Hepatocyte (in vitro differentiated cells): ENCODE measurements around the gene HOXB1. TPM values are rescaled to one million over a fixed set of nuclear protein-coding genes. Genes with fewer than 3 reads are reported as not detected.

Source experiments
- DNase-seq: peaks from one replicate; pipeline ENCODE4 v3.0.0-alpha.2; 2016; ENCODE audit warnings: low spot score
- H2AFZ ChIP-seq: fragments of 200-600 bp; sonication (generic); 2 replicates; pipeline ENCODE4 v1.6.0; 2016; ENCODE audit warnings: antibody characterized with exemption, mild to moderate bottlenecking
- H3K27ac ChIP-seq: fragments of 200-600 bp; sonication (generic); 2 replicates; pipeline ENCODE4 v1.5.1; 2016; ENCODE audit warnings: mild to moderate bottlenecking
- H3K27me3 ChIP-seq: fragments of 200-600 bp; sonication (generic); 2 replicates; pipeline ENCODE4 v1.6.1; 2016
- H3K36me3 ChIP-seq: fragments of 200-600 bp; sonication (generic); replicated peaks from 2 replicates; pipeline ENCODE4 v1.5.1; 2016; ENCODE audit warnings: low read depth; ENCODE audit not compliant: insufficient read depth
- H3K4me1 ChIP-seq: fragments of 200-600 bp; sonication (generic); 2 replicates; pipeline ENCODE4 v1.5.1; 2016; ENCODE audit warnings: mild to moderate bottlenecking, moderate library complexity; ENCODE audit not compliant: insufficient read depth
- H3K4me2 ChIP-seq: fragments of 200-600 bp; sonication (generic); 2 replicates; pipeline ENCODE4 v1.6.0; 2016
- H3K4me3 ChIP-seq: fragments of 200-600 bp; sonication (generic); 2 replicates; pipeline ENCODE4 v1.5.1; 2016; ENCODE audit warnings: mild to moderate bottlenecking
- H3K79me2 ChIP-seq: fragments of 200-600 bp; sonication (generic); 2 replicates; pipeline ENCODE4 v1.6.0; 2017; ENCODE audit warnings: mild to moderate bottlenecking
- H3K9me2 ChIP-seq: fragments of 200-600 bp; sonication (generic); replicated peaks from 2 replicates; pipeline ENCODE4 v1.6.0; 2017; ENCODE audit warnings: mild to moderate bottlenecking; ENCODE audit not compliant: insufficient read depth
- H3K9me3 ChIP-seq: fragments of 200-600 bp; sonication (generic); 2 replicates; pipeline ENCODE4 v1.5.1; 2016; ENCODE audit warnings: low read depth, mild to moderate bottlenecking
- H4K20me1 ChIP-seq: fragments of 200-600 bp; sonication (generic); 2 replicates; pipeline ENCODE4 v1.6.0; 2016; ENCODE audit warnings: mild to moderate bottlenecking; ENCODE audit not compliant: insufficient read depth, poor library complexity, severe bottlenecking
- EZH2 ChIP-seq: fragments of 200-600 bp; sonication (generic); IDR thresholded peaks from 2 replicates; pipeline ENCODE4 v1.6.1; 2016; ENCODE audit warnings: antibody characterized with exemption, mild to moderate bottlenecking, borderline replicate concordance
- EZH2phosphoT487 ChIP-seq: fragments of 200-600 bp; sonication (generic); IDR thresholded peaks from one replicate; pipeline ENCODE4 v1.6.1; 2018; ENCODE audit warnings: antibody characterized with exemption, mild to moderate bottlenecking, low read depth, moderate library complexity; ENCODE audit not compliant: unreplicated experiment, severe bottlenecking
- WGBS: methylation state at CpG from one replicate; pipeline ENCODE4 v1.1.6; 2016; ENCODE audit warnings: low lambda C conversion rate; ENCODE audit errors: missing lambda C conversion rate; 5-methylcytosine and 5-hydroxymethylcytosine counted together
- polyA plus RNA-seq: library from polyadenylated mRNA; unstranded; fragments of >200 nt; fragmentation: Nextera tagmentation; extraction: Ambion mirVana; gene quantifications from 2 replicates; pipeline ENCODE4 v1.2.1, GENCODE V29; 2016
- total RNA-seq: library from RNA; depleted of rRNA; stranded (reverse); fragments of >200 nt; gene quantifications from 2 replicates; pipeline ENCODE4 v1.2.3, GENCODE V29; 2014
- TF ChIP-seq, protein P1 (sequence below): fragments of 200-600 bp; sonication (generic); IDR thresholded peaks from 2 replicates; pipeline ENCODE4 v1.5.1; 2016; ENCODE audit warnings: antibody characterized with exemption, mild to moderate bottlenecking; ENCODE audit not compliant: poor library complexity

The HOXB1 gene
- total and polyA plus RNA-seq, 2 experiments from 2014 or later = not detected

DNA sequence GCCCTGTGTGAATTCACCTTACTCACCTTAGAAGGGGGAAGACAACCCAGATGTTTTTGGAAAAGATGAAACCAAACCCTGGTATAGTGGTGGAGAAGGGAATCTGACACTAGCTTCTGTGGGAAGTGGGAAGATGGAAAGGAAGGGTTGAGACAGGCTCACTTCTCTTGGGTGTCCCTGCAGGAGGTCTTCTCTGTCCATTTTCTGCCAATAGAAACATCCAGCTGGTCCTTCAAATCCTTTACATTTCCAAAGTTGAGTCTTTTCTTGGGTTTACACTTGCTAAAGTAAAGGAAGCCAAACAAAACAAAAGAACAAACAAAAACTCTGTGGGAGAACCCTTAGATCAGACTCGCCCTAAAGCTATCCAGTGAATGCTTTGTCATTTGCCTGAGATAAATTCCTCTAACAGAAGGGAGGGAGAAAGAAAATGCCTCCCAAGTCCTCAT is 10.2 kb downstream of the HOXB1 start:
- Histone ChIP-seq H3K27me3 (peaks cover 31% of the 10 kb centered on the region), H3K4me3 (no peak overlapping the region), H3K27ac (no peak overlapping the region), H3K9me2 (no peaks in the 10 kb centered on the region), H2AFZ (no peak overlapping the region), H4K20me1 (no peaks in the 10 kb centered on the region), H3K9me3 (no peaks in the 10 kb centered on the region), H3K4me1 (peaks cover 11% of the 10 kb centered on the region), H3K79me2 (no peaks in the 10 kb centered on the region), H3K4me2 (no peak overlapping the region), H3K36me3 (no peaks in the 10 kb centered on the region)
- 63% methylated on average over 1 of the region's 1 CpG for WGBS
- TF ChIP-seq, protein P1, sequence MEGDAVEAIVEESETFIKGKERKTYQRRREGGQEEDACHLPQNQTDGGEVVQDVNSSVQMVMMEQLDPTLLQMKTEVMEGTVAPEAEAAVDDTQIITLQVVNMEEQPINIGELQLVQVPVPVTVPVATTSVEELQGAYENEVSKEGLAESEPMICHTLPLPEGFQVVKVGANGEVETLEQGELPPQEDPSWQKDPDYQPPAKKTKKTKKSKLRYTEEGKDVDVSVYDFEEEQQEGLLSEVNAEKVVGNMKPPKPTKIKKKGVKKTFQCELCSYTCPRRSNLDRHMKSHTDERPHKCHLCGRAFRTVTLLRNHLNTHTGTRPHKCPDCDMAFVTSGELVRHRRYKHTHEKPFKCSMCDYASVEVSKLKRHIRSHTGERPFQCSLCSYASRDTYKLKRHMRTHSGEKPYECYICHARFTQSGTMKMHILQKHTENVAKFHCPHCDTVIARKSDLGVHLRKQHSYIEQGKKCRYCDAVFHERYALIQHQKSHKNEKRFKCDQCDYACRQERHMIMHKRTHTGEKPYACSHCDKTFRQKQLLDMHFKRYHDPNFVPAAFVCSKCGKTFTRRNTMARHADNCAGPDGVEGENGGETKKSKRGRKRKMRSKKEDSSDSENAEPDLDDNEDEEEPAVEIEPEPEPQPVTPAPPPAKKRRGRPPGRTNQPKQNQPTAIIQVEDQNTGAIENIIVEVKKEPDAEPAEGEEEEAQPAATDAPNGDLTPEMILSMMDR = no peak
- no peak for TF ChIP-seq EZH2phosphoT487
- TF ChIP-seq EZH2 = no peak
- no peak for DNase-seq

GRCh38 chr17:48519427-48519826 is 11.4 kb downstream of the HOXB1 start:
- Histone ChIP-seq H3K9me2 (no peaks in the 10 kb centered on the region), H2AFZ (no peak overlapping the region), H3K4me3 (no peak overlapping the region), H3K79me2 (no peaks in the 10 kb centered on the region), H4K20me1 (no peaks in the 10 kb centered on the region), H3K36me3 (no peaks in the 10 kb centered on the region), H3K27ac (no peak overlapping the region), H3K4me2 (no peak overlapping the region), H3K4me1 (peaks cover 12% of the 10 kb centered on the region), H3K27me3 (peaks cover 33% of the 10 kb centered on the region), H3K9me3 (no peaks in the 10 kb centered on the region)
- TF ChIP-seq EZH2phosphoT487 (no peak), EZH2 (no peak)
- TF ChIP-seq, protein P1 = no peak
- 90% methylated on average over 5 of the region's 5 CpGs for WGBS
- DNase-seq = no peak

DNA sequence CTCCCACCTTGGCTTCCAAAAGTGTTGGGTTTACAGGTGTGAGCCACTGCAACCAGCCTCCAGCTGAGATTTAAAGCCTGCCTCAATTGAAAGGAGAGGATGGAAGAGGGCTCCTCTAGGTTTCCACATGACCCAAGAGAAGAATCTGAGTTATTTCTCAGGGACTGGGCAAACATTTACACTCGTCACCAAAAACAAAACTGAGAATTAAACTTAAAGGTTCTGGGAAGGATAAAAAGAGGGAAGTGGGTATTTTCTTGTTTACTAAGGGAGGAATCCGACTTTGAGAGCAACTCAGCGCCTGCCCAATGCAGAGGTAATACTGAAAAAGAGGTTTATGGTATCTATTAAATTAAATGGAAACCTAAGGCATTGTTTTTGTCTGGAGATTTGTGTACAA is 13.3 kb downstream of the HOXB1 start:
- peaks cover 20% of the 10 kb centered on the region for H3K4me1 ChIP-seq
- no peak for DNase-seq
- no peak overlapping the region for H2AFZ ChIP-seq
- H3K36me3 ChIP-seq = no peaks in the 10 kb centered on the region
- no peak overlapping the region for H3K4me2 ChIP-seq
- 38% methylated on average over 3 of the region's 3 CpGs for WGBS
- peaks cover 42% of the 10 kb centered on the region for H3K27me3 ChIP-seq
- H3K27ac ChIP-seq = no peak overlapping the region
- no peaks in the 10 kb centered on the region for H4K20me1 ChIP-seq
- TF ChIP-seq EZH2 (no peak), EZH2phosphoT487 (no peak)
- TF ChIP-seq, protein P1 = no peak
- no peaks in the 10 kb centered on the region for H3K9me2 ChIP-seq
- no peaks in the 10 kb centered on the region for H3K79me2 ChIP-seq
- no peaks in the 10 kb centered on the region for H3K9me3 ChIP-seq
- H3K4me3 ChIP-seq = no peak overlapping the region
